Measurements from ENCODE around the gene ORMDL1. TPM values are rescaled to one million over a fixed set of nuclear protein-coding genes. Genes with fewer than 3 reads are reported as not detected.

ORMDL1 gene
- total RNA-seq, 1 experiment from 2014 or later = 64.0 TPM

- ChIA-PET CTCF (no interaction called here), POLR2A (ENCODE audit: low non-redundant PET) (no interaction called here)
- H3K4me1 ChIP-seq (ENCODE audit: insufficient read depth, low read length, poor library complexity, severe bottlenecking) = no peaks in the 10 kb centered on the region
- H3K4me3 ChIP-seq (ENCODE audit: low read depth, low read length, poor library complexity, severe bottlenecking) = no peak overlapping the region
- no peak for DNase-seq (ENCODE audit: low spot score)
- BruUV-seq (replicated peaks) = no TSS peak
- TF ChIP-seq CTCF (conservative IDR thresholded peaks at IDR 0.05; ENCODE audit: low read depth, low read length) (no peak), EZH2 (IDR thresholded peaks at IDR 0.05; ENCODE audit: borderline replicate concordance, low read depth, low read length, poor library complexity, severe bottlenecking) (no peak)
- H3K27me3 ChIP-seq (replicated peaks; ENCODE audit: insufficient read depth, low read depth, low read length, poor library complexity) = no peaks in the 10 kb centered on the region
- no peaks in the 10 kb centered on the region for H3K9me3 ChIP-seq (ENCODE audit: low read depth, low read length, poor library complexity, severe bottlenecking)
- intact Hi-C loops (cut with micrococcal nuclease; ENCODE audit: unreplicated experiment) = no loop called here
- H3K27ac ChIP-seq (ENCODE audit: low read depth, low read length, poor library complexity, severe bottlenecking) = no peak overlapping the region
- H3K36me3 ChIP-seq (ENCODE audit: insufficient read depth, low read length, poor library complexity, severe bottlenecking) = no peaks in the 10 kb centered on the region
These were observed 45.1 kb upstream of the ORMDL1 start for GRCh38 chr2:189829102-189829833.

GRCh38 chr2:189826039-189826438 lies 41.9 kb upstream of the ORMDL1 start:
- H3K9me3 ChIP-seq (ENCODE audit: low read depth, low read length, poor library complexity, severe bottlenecking) = no peaks in the 10 kb centered on the region
- no peak overlapping the region for H3K4me3 ChIP-seq (ENCODE audit: low read depth, low read length, poor library complexity, severe bottlenecking)
- ChIA-PET CTCF (no interaction called here), POLR2A (ENCODE audit: low non-redundant PET) (no interaction called here)
- H3K36me3 ChIP-seq (ENCODE audit: insufficient read depth, low read length, poor library complexity, severe bottlenecking) = no peaks in the 10 kb centered on the region
- H3K27ac ChIP-seq (ENCODE audit: low read depth, low read length, poor library complexity, severe bottlenecking) = no peak overlapping the region
- TF ChIP-seq EZH2 (IDR thresholded peaks at IDR 0.05; ENCODE audit: borderline replicate concordance, low read depth, low read length, poor library complexity, severe bottlenecking) (no peak), CTCF (conservative IDR thresholded peaks at IDR 0.05; ENCODE audit: low read depth, low read length) (no peak)
- intact Hi-C loops (cut with micrococcal nuclease; ENCODE audit: unreplicated experiment) = no loop called here
- no peaks in the 10 kb centered on the region for H3K27me3 ChIP-seq (replicated peaks; ENCODE audit: insufficient read depth, low read depth, low read length, poor library complexity)
- no TSS peak for BruUV-seq (replicated peaks)
- H3K4me1 ChIP-seq (ENCODE audit: insufficient read depth, low read length, poor library complexity, severe bottlenecking) = no peaks in the 10 kb centered on the region
- DNase-seq (ENCODE audit: low spot score) = no peak

- intact Hi-C loops (cut with micrococcal nuclease; ENCODE audit: unreplicated experiment) = no loop called here
- ChIA-PET CTCF (no interaction called here), POLR2A (ENCODE audit: low non-redundant PET) (interaction anchor here (0.6 kb wide), 1 partner anchor 20 kb away, joined by 24 read pairs; no protein-coding TSS in a partner anchor)
- Histone ChIP-seq H3K27me3 (replicated peaks; ENCODE audit: insufficient read depth, low read depth, low read length, poor library complexity) (no peaks in the 10 kb centered on the region), H3K27ac (ENCODE audit: low read depth, low read length, poor library complexity, severe bottlenecking) (no peak overlapping the region), H3K36me3 (ENCODE audit: insufficient read depth, low read length, poor library complexity, severe bottlenecking) (no peaks in the 10 kb centered on the region), H3K4me3 (ENCODE audit: low read depth, low read length, poor library complexity, severe bottlenecking) (no peak overlapping the region), H3K4me1 (ENCODE audit: insufficient read depth, low read length, poor library complexity, severe bottlenecking) (no peaks in the 10 kb centered on the region), H3K9me3 (ENCODE audit: low read depth, low read length, poor library complexity, severe bottlenecking) (no peaks in the 10 kb centered on the region)
- no peak for TF ChIP-seq CTCF (conservative IDR thresholded peaks at IDR 0.05; ENCODE audit: low read depth, low read length)
- DNase-seq (ENCODE audit: low spot score) = no peak
- no TSS peak for BruUV-seq (replicated peaks)
These were observed 40.7 kb upstream of the ORMDL1 start for GRCh38 chr2:189824694-189825396.

Measured in A673 (cell line).